Activated naive CD4-positive, alpha-beta T cell treated with anti-CD3 and anti-CD28 coated beads, Interleukin-2, amount 10 ng/mL, durations not matched to agents 7 days and 5 days (primary cell): Measurements from ENCODE around the gene KCNA2.

Experiments used
- CTCF ChIA-PET: fragments of 350-600 bp; sonication (Branson Sonifier 250); formaldehyde crosslinking; loops from one replicate; lab custom pipeline; 2021; ENCODE audit warnings: antibody characterized with exemption; lab: Charles Lee
- DNase-seq: peaks from one replicate; pipeline ENCODE4 v3.0.0-alpha.2; 2020
- H3K27ac Mint-ChIP-seq: one replicate; pipeline ENCODE4 v1.8.0; 2021; ENCODE audit warnings: mild to moderate bottlenecking, moderate library complexity, mixed read lengths
- H3K27me3 Mint-ChIP-seq: one replicate; pipeline ENCODE4 v1.8.0; 2021; ENCODE audit warnings: mild to moderate bottlenecking, mixed read lengths
- H3K36me3 Mint-ChIP-seq: one replicate; pipeline ENCODE4 v1.8.0; 2021; ENCODE audit warnings: mixed read lengths
- H3K4me1 Mint-ChIP-seq: one replicate; pipeline ENCODE4 v1.8.0; 2021; ENCODE audit warnings: mixed read lengths
- H3K4me3 Mint-ChIP-seq: one replicate; pipeline ENCODE4 v1.8.0; 2021; ENCODE audit warnings: mild to moderate bottlenecking, moderate library complexity, mixed read lengths
- H3K9me3 Mint-ChIP-seq: one replicate; pipeline ENCODE4 v1.8.0; 2021; ENCODE audit warnings: mixed read lengths

Gene KCNA2

DNA sequence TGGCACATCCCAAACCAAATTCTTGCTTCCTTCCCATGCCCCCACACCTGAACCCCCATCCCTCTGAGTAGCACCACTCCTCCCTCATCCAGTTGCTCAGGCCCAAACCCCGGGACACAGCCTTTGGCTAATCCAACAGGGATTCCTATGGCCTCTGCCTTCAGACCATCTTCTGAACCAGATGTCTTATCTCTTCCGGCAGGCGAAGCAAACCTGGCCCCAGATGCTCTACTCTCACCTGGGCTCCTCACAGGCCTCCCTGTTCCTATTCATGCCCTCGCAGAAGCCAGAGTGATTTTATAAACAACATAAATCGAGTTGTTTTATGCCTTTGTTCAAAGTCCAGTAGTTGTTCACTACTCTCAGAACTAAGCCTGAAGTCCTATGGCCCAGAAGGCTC, 12.5 kb upstream of the KCNA2 start:
- Mint-ChIP-seq H3K36me3 (peaks cover 24% of the 10 kb centered on the region), H3K27ac (peak overlapping the region; percentile 98), H3K27me3 (peaks cover 10% of the 10 kb centered on the region), H3K4me1 (peaks cover 54% of the 10 kb centered on the region), H3K4me3 (peak overlapping the region; percentile 82), H3K9me3 (peaks cover 3% of the 10 kb centered on the region)
- CTCF ChIA-PET: interaction anchor here (0.6 to 8.4 kb wide), 26 partner anchors 11 to 374 kb away, joined by 3 to 185 read pairs (median 5); partner anchors contain the start of genes KCNA2 and KCNA3
- DNase-seq: no peak

DNA sequence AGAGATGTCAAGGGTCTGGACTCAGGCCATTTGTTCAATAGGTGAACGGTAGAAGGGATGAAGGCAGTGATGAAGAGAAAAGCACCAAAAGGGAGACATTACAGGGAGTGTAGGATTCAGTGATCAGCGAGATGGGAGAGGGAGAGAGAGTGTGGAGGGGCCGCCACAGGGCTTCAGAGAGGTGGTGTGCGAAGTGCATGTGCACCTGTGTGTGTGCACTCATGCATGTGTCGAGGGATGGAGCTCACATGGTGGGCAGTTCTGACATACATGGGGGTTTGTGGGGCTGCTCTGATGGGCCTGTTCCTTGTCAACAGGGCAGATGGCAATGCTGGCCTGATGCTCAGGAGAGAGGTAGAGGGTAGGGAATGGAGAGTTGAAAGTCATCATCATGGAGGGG, 11.4 kb upstream of the KCNA2 start:
- peaks cover 18% of the 10 kb centered on the region for H3K27me3 Mint-ChIP-seq
- H3K4me3 Mint-ChIP-seq: no peak overlapping the region
- DNase-seq: no peak
- H3K27ac Mint-ChIP-seq: no peak overlapping the region
- H3K9me3 Mint-ChIP-seq: no peaks in the 10 kb centered on the region
- H3K36me3 Mint-ChIP-seq: peaks cover 13% of the 10 kb centered on the region
- peaks cover 61% of the 10 kb centered on the region for H3K4me1 Mint-ChIP-seq
- CTCF ChIA-PET: interaction anchor here (1.3 to 8.4 kb wide), 5 partner anchors 13 to 165 kb away, joined by 3 to 185 read pairs (median 6); no protein-coding TSS in a partner anchor

- no peak overlapping the region for H3K4me3 Mint-ChIP-seq
- peaks cover 62% of the 10 kb centered on the region for H3K4me1 Mint-ChIP-seq
- CTCF ChIA-PET: interaction anchor here (1.0 to 8.4 kb wide), 8 partner anchors 13 to 165 kb away, joined by 3 to 185 read pairs (median 5); no protein-coding TSS in a partner anchor
Observed at GRCh38 chr1:110617116-110617515, 11.0 kb upstream of the KCNA2 start.

DNA sequence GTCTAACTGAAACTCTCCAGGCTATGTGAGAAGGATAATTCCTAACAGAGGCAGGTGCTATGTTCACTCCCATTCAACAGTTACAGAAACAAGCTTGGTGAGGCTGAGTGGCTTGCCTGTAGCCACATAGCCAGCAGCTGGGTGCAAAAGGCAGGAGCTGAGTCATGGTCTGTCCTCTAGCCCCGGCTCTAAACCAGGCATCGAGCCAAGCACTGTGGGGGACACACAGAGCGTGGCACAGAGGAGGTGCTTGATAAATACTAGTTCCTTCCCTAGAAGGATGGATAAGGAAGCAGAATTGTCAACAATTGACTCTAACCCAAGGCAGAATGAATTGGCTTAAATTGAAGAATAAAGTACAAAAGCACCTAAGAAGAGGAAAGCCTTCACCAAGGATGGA, 10.4 kb upstream of the KCNA2 start:
- no peak overlapping the region for H3K27ac Mint-ChIP-seq
- H3K4me1 Mint-ChIP-seq: peaks cover 62% of the 10 kb centered on the region
- no peak for DNase-seq
- no peak overlapping the region for H3K4me3 Mint-ChIP-seq
- peaks cover 18% of the 10 kb centered on the region for H3K27me3 Mint-ChIP-seq
- H3K36me3 Mint-ChIP-seq: peaks cover 13% of the 10 kb centered on the region
- H3K9me3 Mint-ChIP-seq: no peaks in the 10 kb centered on the region
- CTCF ChIA-PET: interaction anchor here (1.0 to 8.4 kb wide), 8 partner anchors 14 to 166 kb away, joined by 4 to 185 read pairs (median 5); no protein-coding TSS in a partner anchor

More at GRCh38 chr1:110617116-110617515, 11.0 kb upstream of the KCNA2 start:
- no peak for DNase-seq
- Mint-ChIP-seq H3K27me3 (peaks cover 18% of the 10 kb centered on the region), H3K9me3 (no peaks in the 10 kb centered on the region), H3K27ac (no peak overlapping the region), H3K36me3 (peaks cover 13% of the 10 kb centered on the region)

GRCh38 chr1:110615548-110616130, 9.5 kb upstream of the KCNA2 start:
- peaks cover 18% of the 10 kb centered on the region for H3K27me3 Mint-ChIP-seq
- peaks cover 10% of the 10 kb centered on the region for H3K36me3 Mint-ChIP-seq
- H3K4me1 Mint-ChIP-seq: peaks cover 58% of the 10 kb centered on the region
- no peak overlapping the region for H3K4me3 Mint-ChIP-seq
- DNase-seq: peak; percentile 84
- H3K27ac Mint-ChIP-seq: no peak overlapping the region
- H3K9me3 Mint-ChIP-seq: no peaks in the 10 kb centered on the region
- CTCF ChIA-PET: interaction anchor here (1.6 to 8.4 kb wide), 5 partner anchors 89 to 167 kb away, joined by 4 to 185 read pairs (median 8); no protein-coding TSS in a partner anchor

- no peak for DNase-seq
- Mint-ChIP-seq H3K4me1 (peaks cover 48% of the 10 kb centered on the region), H3K9me3 (no peaks in the 10 kb centered on the region), H3K4me3 (no peak overlapping the region), H3K36me3 (peaks cover 4% of the 10 kb centered on the region), H3K27ac (no peak overlapping the region), H3K27me3 (peaks cover 43% of the 10 kb centered on the region)
- CTCF ChIA-PET: interaction anchor here (0.8 kb wide), 1 partner anchor 217 kb away, joined by 3 read pairs; no protein-coding TSS in a partner anchor
Observed at GRCh38 chr1:110612060-110612745, 6.0 kb upstream of the KCNA2 start.

- H3K9me3 Mint-ChIP-seq: no peaks in the 10 kb centered on the region
- H3K4me3 Mint-ChIP-seq: no peak overlapping the region
Observed at GRCh38 chr1:110610696-110611286, 4.6 kb upstream of the KCNA2 start.

GRCh38 chr1:110610084-110610483, 3.9 kb upstream of the KCNA2 start:
- peaks cover 3% of the 10 kb centered on the region for H3K36me3 Mint-ChIP-seq
- H3K4me1 Mint-ChIP-seq: peaks cover 40% of the 10 kb centered on the region
- H3K27ac Mint-ChIP-seq: no peak overlapping the region
- DNase-seq: no peak
- peaks cover 64% of the 10 kb centered on the region for H3K27me3 Mint-ChIP-seq
- no peak overlapping the region for H3K4me3 Mint-ChIP-seq
- H3K9me3 Mint-ChIP-seq: no peaks in the 10 kb centered on the region
- CTCF ChIA-PET: interaction anchor here (0.6 to 2.2 kb wide), 9 partner anchors 13 to 173 kb away, joined by 3 to 10 read pairs (median 4); no protein-coding TSS in a partner anchor

More at GRCh38 chr1:110610696-110611286, 4.6 kb upstream of the KCNA2 start:
- Mint-ChIP-seq H3K4me1 (peaks cover 45% of the 10 kb centered on the region), H3K27ac (no peak overlapping the region), H3K27me3 (peaks cover 57% of the 10 kb centered on the region), H3K36me3 (peaks cover 3% of the 10 kb centered on the region)
- CTCF ChIA-PET: interaction anchor here (1.0 to 2.2 kb wide), 6 partner anchors 55 to 172 kb away, joined by 3 to 10 read pairs (median 4); no protein-coding TSS in a partner anchor
- no peak for DNase-seq

DNA sequence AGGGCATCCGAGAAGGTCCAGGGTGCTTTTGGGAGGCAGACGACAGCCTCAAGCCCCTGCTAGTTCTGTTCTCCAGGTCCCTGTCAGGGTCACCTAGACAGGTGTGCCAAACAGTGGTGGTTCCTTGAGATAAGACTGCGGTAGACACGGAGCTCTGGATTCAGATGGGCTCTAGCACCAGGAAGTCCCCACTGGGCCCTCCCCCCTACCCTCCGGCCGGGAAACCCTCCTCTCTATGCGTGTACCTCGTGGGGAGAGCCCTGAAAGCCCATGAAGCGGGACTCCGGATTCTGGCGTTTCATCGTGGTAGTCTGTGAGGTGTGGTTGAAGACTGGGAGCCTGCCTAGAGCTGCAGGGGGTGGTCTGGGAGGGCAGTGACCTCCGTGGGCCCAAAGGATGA, 2.1 kb upstream of the KCNA2 start:
- no peak overlapping the region for H3K27ac Mint-ChIP-seq
- peaks cover 40% of the 10 kb centered on the region for H3K4me1 Mint-ChIP-seq
- peaks cover 3% of the 10 kb centered on the region for H3K36me3 Mint-ChIP-seq
- H3K9me3 Mint-ChIP-seq: no peaks in the 10 kb centered on the region
- peaks cover 76% of the 10 kb centered on the region for H3K27me3 Mint-ChIP-seq
- no peak overlapping the region for H3K4me3 Mint-ChIP-seq
- DNase-seq: no peak
- CTCF ChIA-PET: interaction anchor here (0.8 to 1.5 kb wide), 3 partner anchors 11 to 178 kb away, joined by 3 to 4 read pairs (median 4); no protein-coding TSS in a partner anchor

DNA sequence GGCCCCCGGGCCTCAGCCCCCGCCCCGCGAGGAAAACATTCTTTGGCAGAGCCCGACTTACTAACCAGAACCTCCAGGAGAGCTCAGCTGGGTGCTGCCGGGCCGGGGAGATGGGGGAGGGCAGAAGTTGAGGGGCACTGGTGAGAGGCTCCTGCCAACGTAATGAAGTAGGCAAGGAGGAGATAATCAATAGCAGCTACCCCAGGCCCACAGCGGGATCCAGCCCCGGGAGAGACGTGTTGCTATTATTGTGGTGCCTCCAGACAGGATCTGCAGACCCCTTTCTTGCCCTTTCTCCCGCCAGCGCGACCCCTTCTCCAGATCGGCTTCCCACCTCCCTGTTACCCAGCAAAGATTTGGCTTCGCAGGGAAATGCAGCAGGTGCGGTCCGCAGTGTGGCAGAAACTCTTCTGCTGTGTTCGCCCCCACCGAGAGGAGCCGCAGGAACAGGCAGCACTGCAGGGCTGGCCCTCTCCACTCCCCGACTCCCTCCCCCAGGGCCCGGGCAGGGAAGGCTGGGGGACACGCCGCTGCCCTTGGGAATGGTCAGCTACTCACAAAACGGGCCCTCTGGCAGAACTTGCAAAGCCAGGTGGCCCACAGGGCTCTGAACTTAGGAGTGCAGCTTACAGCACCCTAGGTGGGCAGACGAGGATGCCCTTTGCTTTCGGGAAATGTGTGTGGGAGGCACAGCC, 1.5 kb upstream of the KCNA2 start:
- peaks cover 73% of the 10 kb centered on the region for H3K27me3 Mint-ChIP-seq
- no peak overlapping the region for H3K27ac Mint-ChIP-seq
- peaks cover 3% of the 10 kb centered on the region for H3K36me3 Mint-ChIP-seq
- H3K9me3 Mint-ChIP-seq: no peaks in the 10 kb centered on the region
- CTCF ChIA-PET: interaction anchor here (0.8 to 3.0 kb wide), 4 partner anchors 11 to 179 kb away, joined by 3 to 12 read pairs (median 4); no protein-coding TSS in a partner anchor
- DNase-seq: no peak
- peaks cover 34% of the 10 kb centered on the region for H3K4me1 Mint-ChIP-seq
- H3K4me3 Mint-ChIP-seq: peak overlapping the region; percentile 61

DNA sequence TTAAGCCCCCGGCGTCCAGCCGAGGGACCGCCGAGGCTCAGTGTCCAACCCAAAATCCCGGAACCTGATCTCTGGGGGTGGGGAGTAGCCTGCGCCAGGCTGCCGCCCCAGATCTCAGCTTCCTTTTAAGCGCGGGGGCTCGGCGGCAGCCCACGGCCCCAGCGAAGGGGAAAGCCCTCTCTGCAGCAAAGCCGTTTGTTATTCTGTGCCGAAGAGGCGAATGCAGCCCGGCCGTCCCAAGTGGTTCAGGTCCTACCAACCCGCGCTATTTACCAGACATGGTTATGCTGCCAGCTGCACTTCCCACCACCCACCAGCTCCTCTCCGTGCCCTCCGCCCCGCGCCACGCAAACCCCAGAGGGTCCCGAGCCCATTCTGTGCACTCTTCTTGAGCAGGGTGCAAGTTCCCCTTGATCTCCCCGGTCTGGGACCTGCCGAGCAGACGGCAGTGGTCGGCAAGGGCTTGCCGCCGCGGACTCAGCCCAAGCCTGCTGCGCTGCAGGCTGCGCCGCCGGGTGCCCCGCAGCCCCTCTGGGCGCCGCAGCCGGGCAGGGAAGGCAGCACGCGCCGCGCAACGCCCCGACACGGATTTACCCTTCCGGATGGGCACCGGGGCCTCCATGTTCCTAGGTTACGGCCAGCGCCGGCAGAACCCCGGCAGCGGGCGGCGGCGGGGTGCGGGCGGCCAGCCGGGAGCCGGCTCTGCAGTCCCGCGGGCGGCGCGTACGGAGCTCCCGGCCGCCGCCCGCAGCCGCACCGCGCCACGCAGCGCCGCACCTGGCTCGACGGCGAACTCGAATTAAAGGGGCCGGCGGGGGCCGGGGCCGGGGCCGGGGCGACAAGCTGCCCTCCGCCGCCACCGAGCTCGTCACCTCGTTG, 738 bp upstream of the KCNA2 start:
- peaks cover 32% of the 10 kb centered on the region for H3K4me1 Mint-ChIP-seq
- CTCF ChIA-PET: interaction anchor here (0.7 to 3.0 kb wide), 7 partner anchors 12 to 180 kb away, joined by 3 to 12 read pairs (median 4); no protein-coding TSS in a partner anchor
- peak overlapping the region; percentile 73 for H3K27ac Mint-ChIP-seq
- peaks cover 73% of the 10 kb centered on the region for H3K27me3 Mint-ChIP-seq
- DNase-seq: peak; percentile 42
- no peaks in the 10 kb centered on the region for H3K9me3 Mint-ChIP-seq
- H3K4me3 Mint-ChIP-seq: peak overlapping the region; percentile 69
- peaks cover 3% of the 10 kb centered on the region for H3K36me3 Mint-ChIP-seq

DNA sequence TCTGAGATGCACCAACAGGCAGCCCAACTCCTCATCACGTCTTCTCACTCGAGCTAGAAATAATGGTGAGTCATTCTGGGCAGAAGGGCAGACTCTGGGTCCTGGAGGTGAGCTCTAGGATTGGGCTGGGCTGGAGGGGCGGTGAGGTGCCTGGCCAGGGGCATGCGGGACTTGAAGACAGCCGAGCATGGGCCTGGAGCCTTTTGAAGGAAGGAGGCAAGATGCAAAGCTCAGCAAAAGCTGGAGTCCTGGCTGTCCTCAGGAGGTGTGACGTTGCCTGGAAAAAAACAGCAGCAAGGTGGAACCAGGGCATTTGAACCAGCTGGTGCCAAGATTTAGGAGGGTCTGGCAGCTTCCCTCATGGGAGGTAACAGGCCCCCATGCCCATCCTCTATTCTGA, 712 bp downstream of the KCNA2 start:
- Mint-ChIP-seq H3K27me3 (peaks cover 72% of the 10 kb centered on the region), H3K9me3 (no peaks in the 10 kb centered on the region)
- CTCF ChIA-PET: interaction anchor here (0.6 to 3.0 kb wide), 6 partner anchors 66 to 178 kb away, joined by 3 to 12 read pairs (median 6); no protein-coding TSS in a partner anchor

More for the DNA sequence above, 712 bp downstream of the KCNA2 start:
- Mint-ChIP-seq H3K27ac (no peak overlapping the region), H3K4me3 (no peak overlapping the region), H3K36me3 (peaks cover 1% of the 10 kb centered on the region), H3K4me1 (peaks cover 25% of the 10 kb centered on the region)
- DNase-seq: no peak
